ENCODE measurements around the gene PTPRG. TPM values are rescaled to one million over a fixed set of nuclear protein-coding genes. Genes with fewer than 3 reads are reported as not detected.

PTPRG gene
- total and polyA plus RNA-seq, 10 of the 15 experiments (the other 5 are each of a cell fraction or from before 2014, with no cell fraction given) = 0.29 to 20.7 (median 1.4) TPM

DNA sequence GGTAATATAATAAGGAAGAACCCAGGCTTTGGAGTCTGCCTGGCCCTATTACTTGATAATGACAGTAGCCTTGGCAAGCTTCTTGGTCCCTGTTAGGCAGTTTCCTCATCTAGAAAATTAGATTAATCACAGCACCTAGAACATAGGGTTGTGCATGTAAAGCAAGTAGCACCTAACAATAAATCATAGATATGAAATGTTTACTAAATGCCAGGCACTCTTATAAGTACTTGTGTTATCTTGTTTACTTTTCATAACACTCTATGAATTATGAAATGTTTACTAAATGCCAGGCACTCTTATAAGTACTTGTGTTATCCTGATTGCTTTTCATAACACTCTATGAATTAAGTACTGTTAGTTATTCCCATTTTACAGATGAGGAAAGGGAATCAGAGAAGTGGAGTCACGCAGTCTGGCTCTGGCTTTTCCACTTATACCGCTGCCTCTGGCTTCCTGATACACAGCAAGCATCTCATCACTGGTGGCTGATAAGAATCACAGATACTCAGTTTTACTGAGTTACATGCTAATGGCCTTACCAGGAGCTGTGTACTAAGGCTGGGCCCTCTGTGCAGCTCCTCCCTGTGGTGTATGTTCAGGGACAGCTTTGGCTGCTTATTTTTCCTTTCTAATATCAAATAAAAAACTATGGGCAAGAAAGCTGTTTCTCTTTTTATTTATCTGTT, 688.6 kb downstream of the PTPRG start:
- Histone ChIP-seq H3K36me3 (ENCODE audit: control insufficient read depth in 2 of 2, insufficient read depth in 2 of 2, low read length in 1 of 2) (no peaks in the 10 kb centered on the region), H4K20me1 (ENCODE audit: control insufficient read depth, insufficient read depth) (no peaks in the 10 kb centered on the region), H3K79me2 (ENCODE audit: control insufficient read depth, insufficient read depth, low read length) (no peaks in the 10 kb centered on the region), H3K27ac (ENCODE audit: control insufficient read depth, insufficient read depth) (no peak overlapping the region), H3K9me3 (replicated peaks; ENCODE audit: control insufficient read depth, insufficient read depth, low read length) (no peaks in the 10 kb centered on the region), H2AFZ (ENCODE audit: control insufficient read depth, low read depth, low read length) (no peak overlapping the region), H3K4me3 (no peak overlapping the region), H3K27me3 (replicated peaks in 1 of 2; ENCODE audit: control insufficient read depth in 2 of 2, insufficient read depth in 2 of 2, low read length in 1 of 2) (no peaks in the 10 kb centered on the region; a peak in 1 of 4 replicates), H3K4me2 (ENCODE audit: control insufficient read depth, insufficient read depth) (no peak overlapping the region), H3K9ac (ENCODE audit: control insufficient read depth, insufficient read depth, low read length) (no peak overlapping the region), H3K4me1 (ENCODE audit: control insufficient read depth, insufficient read depth, low read length) (no peaks in the 10 kb centered on the region)
- ChIA-PET POLR2A (no interaction called here), RAD21 (ENCODE audit: unreplicated experiment) (interaction anchor here (1.3 kb wide), 1 partner anchor 8 kb away, joined by 3 read pairs; no protein-coding TSS in a partner anchor), SMC1A (ENCODE audit: uncharacterized antibody, unreplicated experiment) (interaction anchor here (0.9 to 4.7 kb wide), 8 partner anchors 9 to 49 kb away, joined by 3 to 22 read pairs (median 4); no protein-coding TSS in a partner anchor), CTCF (interaction anchor here (0.6 to 1.5 kb wide), 5 partner anchors 10 to 43 kb away, joined by 3 to 5 read pairs (median 4); no protein-coding TSS in a partner anchor)
- TF ChIP-seq MEF2B (IDR thresholded peaks at IDR 0.05; ENCODE audit: partially characterized antibody, poor library complexity, severe bottlenecking) (no peak), NBN (IDR thresholded peaks at IDR 0.05) (no peak), E4F1 (IDR thresholded peaks at IDR 0.05; ENCODE audit: borderline replicate concordance, partially characterized antibody) (no peak)
- FAIRE-seq (no peak), DNase-seq (ENCODE audit: low read depth, low spot score) (no peak), ATAC-seq (no peak)
- intact Hi-C loops (cut with micrococcal nuclease; ENCODE audit: unreplicated experiment) (no loop called here), in situ Hi-C loops (cut with MboI) (no loop called here)
- 39% methylated on average over 2 of the region's 2 CpGs for WGBS (ENCODE audit: insufficient coverage, insufficient replicate concordance, low lambda C conversion rate, missing lambda C conversion rate)
- BruUV-seq (replicated peaks) = no TSS peak
